ENCODE results near the gene MZT2A. TPM values are rescaled to one million over a fixed set of nuclear protein-coding genes. Genes with fewer than 3 reads are reported as not detected.
"Not testable (repeated sequence)": the region's sequence is repeated elsewhere in the genome, so short reads cannot be mapped to it uniquely, and the experiment has no call there.

MZT2A gene
- total and polyA plus RNA-seq, 4 donors: 17.6 to 74.2 (median 53.0) TPM

DNA sequence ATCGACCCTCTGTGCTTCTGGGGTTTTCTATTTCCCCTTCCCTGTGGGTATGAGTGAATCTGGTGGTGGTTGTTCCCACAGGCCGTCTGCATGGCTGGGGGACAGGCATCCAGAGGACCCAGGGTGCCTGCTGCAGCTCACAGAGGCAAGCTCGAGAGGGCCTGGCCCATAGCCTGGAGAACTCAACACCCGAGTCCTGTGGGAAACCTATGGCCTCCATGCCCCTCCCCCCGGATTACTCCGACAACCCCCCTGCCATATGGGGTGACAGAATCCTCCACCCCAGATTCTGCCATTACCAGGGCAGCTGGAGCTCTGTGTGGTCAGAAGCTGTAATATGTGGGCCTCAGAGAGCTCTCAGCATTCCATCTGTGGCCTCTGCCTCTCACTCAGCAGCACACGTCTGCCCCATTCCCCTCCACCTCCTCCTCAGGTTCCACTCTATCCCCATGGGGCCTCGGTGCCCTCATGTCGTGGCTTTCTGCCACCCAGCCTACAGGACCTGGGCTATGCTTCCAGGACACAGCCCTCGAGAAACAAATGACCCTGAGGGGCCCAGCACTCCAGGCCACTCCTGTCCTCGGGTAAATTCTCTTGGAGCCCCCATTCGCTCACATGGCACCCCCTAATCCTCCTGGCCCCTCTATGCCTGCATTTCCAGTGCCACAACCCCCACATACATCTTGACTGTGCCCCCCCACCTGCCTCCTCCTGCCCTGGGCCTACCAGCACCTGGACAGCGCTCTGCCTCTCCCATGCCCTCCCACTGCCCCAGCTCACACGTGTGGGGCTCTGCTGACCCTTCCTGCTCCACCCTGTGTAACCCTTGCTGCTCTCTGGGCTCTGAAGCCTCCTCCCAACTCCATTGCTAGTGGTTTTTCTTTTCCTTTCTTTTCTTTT lies 3.6 kb downstream of the MZT2A start:
- no peak for DNase-seq (ENCODE audit: low spot score)
- H3K27me3 ChIP-seq (ENCODE audit: control insufficient read depth in 4 of 4, insufficient read depth in 4 of 4, low read length in 3 of 4): no peaks in the 10 kb centered on the region
- WGBS: 89% methylated on average over 14 of the region's 14 CpGs
- H3K27ac ChIP-seq (ENCODE audit: low read depth in 1 of 2, low read length in 2 of 2): no peak overlapping the region
- peaks cover 0 to 2% (median 0%) of the 10 kb centered on the region in 4 donors for H3K36me3 ChIP-seq (ENCODE audit: control insufficient read depth in 4 of 4, insufficient read depth in 3 of 4, low read depth in 1 of 4, low read length in 3 of 4)
- H3K9me3 ChIP-seq (ENCODE audit: control insufficient read depth in 4 of 4, low read length in 3 of 4): no peaks in the 10 kb centered on the region
- no peak overlapping the region for H3K9ac ChIP-seq (ENCODE audit: low read depth in 1 of 2, low read length in 2 of 2)
- H3K4me3 ChIP-seq (ENCODE audit: low read depth in 1 of 3, low read length in 3 of 3): no peak overlapping the region
- peaks cover 0 to 7% (median 3%) of the 10 kb centered on the region in 4 donors for H3K4me1 ChIP-seq (ENCODE audit: control insufficient read depth in 4 of 4, insufficient read depth in 4 of 4, low read length in 3 of 4)
- TF ChIP-seq RAD21 (IDR thresholded peaks at IDR 0.05): no peak
- TF ChIP-seq RXRA (IDR thresholded peaks at IDR 0.05): no peak

DNA sequence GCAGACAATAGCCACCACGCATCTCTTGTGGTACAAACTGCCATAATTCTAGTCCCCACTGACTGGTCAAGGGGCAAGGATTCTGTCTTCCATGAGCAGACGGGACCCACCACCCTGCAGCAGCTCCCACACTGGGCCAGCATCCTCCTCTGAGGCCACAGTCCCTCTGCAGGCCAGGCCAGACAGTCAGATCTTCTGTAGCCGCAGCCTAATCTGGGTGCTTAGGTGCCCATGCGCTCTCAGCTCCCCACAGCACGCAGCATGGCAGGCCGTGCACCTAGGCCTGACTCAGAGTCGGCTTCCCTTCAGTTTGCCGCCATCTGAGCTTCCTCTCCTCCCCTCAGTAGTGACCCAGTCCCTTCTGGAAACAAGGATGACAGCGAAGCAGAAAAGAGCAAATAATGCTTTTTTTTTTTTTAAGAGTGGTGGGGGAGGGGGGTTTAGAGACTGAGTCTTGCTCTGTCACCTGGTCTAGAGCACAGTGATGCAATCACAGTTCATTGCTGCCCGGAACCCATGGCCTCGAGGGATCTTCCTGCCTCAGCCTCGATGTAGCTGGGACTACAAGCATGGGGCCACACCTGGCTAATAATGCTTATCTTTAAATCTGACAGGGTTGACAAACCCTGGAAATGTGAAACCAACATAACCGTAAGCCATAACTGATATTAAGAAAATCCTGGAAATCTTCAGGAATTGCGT lies 5.8 kb downstream of the MZT2A start:
- not testable (repeated sequence) for H3K4me3 ChIP-seq (ENCODE audit: low read depth in 1 of 3, low read length in 3 of 3); H3K27ac ChIP-seq (ENCODE audit: low read depth in 1 of 2, low read length in 2 of 2); H3K9me3 ChIP-seq (ENCODE audit: control insufficient read depth in 4 of 4, low read length in 3 of 4); H3K9ac ChIP-seq (ENCODE audit: low read depth in 1 of 2, low read length in 2 of 2); H3K27me3 ChIP-seq (ENCODE audit: control insufficient read depth in 4 of 4, insufficient read depth in 4 of 4, low read length in 3 of 4); H3K36me3 ChIP-seq (ENCODE audit: control insufficient read depth in 4 of 4, insufficient read depth in 3 of 4, low read depth in 1 of 4, low read length in 3 of 4); H3K4me1 ChIP-seq (ENCODE audit: control insufficient read depth in 4 of 4, insufficient read depth in 4 of 4, low read length in 3 of 4); DNase-seq (ENCODE audit: low spot score)
- 89% methylated on average over 14 of the region's 14 CpGs for WGBS

DNA sequence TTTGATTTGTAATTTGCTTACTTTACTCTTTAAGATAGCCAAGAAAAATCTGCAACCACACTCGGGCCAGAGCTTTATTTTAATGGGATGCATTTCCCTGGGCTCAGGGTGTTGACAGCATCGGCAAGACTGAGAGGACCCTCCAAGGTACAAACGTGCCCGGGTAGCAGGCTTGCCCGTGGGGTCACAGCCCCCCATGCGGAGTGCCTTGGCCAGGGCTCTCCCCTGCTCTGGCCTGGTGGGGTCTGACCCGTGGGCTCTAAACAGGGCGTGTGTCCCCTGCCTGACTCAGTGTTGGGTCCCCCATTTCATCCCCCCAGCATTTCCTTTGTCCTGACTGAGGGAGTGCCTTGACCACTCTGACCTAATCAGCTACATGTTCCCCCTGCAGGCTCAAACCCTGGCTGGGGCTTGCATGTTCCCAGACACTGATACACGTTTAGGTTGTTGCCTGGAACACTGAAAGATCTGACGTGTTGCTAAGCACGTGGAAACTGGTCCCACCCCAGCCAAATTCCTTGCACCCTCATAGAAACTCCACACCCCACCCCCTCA lies 7.2 kb downstream of the MZT2A start:
- H3K27ac ChIP-seq (ENCODE audit: low read depth in 1 of 2, low read length in 2 of 2); H3K4me3 ChIP-seq (ENCODE audit: low read depth in 1 of 3, low read length in 3 of 3); H3K36me3 ChIP-seq (ENCODE audit: control insufficient read depth in 4 of 4, insufficient read depth in 3 of 4, low read depth in 1 of 4, low read length in 3 of 4); H3K27me3 ChIP-seq (ENCODE audit: control insufficient read depth in 4 of 4, insufficient read depth in 4 of 4, low read length in 3 of 4); H3K4me1 ChIP-seq (ENCODE audit: control insufficient read depth in 4 of 4, insufficient read depth in 4 of 4, low read length in 3 of 4); DNase-seq (ENCODE audit: low spot score); H3K9ac ChIP-seq (ENCODE audit: low read depth in 1 of 2, low read length in 2 of 2); H3K9me3 ChIP-seq (ENCODE audit: control insufficient read depth in 4 of 4, low read length in 3 of 4): not testable (repeated sequence)
- WGBS: 88% methylated on average over 11 of the region's 11 CpGs

DNA sequence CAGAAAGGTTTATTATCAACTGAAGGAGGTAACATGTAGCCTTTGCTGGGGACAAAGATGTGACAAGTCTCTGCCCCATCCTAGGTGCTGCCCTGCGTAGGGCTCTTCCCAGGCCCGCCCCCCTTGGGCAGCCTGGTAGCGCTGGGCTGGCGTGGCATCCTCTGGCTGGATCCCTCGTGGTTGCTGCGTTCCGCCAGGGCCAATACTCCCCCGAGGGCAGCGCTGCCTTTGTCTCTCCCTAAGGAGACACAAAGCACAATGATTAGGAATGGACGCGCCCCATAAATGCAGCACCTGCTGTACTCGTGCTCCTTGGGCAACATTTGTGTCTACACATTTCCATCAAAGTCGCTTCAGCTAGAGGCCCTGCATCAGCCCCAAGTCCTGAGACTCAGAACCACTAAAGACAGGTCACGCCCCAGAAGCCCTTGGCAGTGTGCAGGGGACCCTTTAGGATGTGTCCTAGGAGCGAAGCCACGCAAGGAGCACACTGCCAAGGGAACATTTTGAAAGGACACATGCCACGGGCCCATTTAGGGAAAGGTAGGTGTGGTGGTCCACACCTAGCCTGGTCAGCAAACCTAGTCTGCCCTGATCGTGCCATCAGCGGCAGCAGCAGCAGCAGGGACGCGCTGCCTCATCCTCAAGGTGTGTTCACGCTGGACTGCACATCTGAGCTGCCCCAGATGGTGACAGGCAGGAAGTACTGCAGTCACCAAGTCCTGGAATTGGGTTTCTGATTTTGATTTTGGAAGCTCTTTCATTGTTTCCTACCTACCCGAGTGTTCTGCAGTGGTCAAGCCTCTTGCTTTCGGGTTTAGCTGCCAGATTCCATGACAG lies 8.0 kb downstream of the MZT2A start:
- H3K27me3 ChIP-seq (ENCODE audit: control insufficient read depth in 4 of 4, insufficient read depth in 4 of 4, low read length in 3 of 4); H3K4me1 ChIP-seq (ENCODE audit: control insufficient read depth in 4 of 4, insufficient read depth in 4 of 4, low read length in 3 of 4); H3K9me3 ChIP-seq (ENCODE audit: control insufficient read depth in 4 of 4, low read length in 3 of 4); H3K27ac ChIP-seq (ENCODE audit: low read depth in 1 of 2, low read length in 2 of 2); H3K4me3 ChIP-seq (ENCODE audit: low read depth in 1 of 3, low read length in 3 of 3); H3K36me3 ChIP-seq (ENCODE audit: control insufficient read depth in 4 of 4, insufficient read depth in 3 of 4, low read depth in 1 of 4, low read length in 3 of 4); H3K9ac ChIP-seq (ENCODE audit: low read depth in 1 of 2, low read length in 2 of 2); DNase-seq (ENCODE audit: low spot score): not testable (repeated sequence)
- 96% methylated on average over 24 of the region's 24 CpGs for WGBS

DNA sequence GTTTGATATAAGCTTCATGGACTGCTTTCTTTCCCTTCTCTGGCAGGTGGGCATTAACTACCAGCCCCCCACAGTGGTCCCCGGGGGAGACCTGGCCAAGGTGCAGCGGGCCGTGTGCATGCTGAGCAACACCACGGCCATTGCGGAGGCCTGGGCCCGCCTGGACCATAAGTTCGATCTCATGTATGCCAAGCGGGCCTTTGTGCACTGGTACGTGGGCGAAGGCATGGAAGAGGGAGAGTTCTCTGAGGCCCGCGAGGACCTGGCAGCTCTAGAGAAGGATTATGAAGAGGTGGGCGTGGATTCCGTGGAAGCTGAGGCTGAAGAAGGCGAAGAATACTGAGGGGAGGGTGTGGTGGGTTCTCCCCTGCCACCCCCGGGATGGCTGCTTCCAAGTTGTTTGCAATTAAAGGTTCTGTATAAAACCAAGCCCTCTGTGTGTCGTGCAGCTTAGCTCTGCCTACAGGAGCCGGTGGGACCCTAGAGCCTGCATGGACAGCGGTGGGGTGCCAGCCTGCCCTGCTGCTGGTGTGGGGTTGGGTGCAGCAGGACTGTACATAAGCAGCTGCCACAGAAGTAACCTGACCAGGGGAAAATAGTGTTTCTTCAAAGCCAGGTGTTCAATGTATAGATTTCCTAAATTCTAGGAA lies 9.6 kb downstream of the MZT2A start:
- H3K4me3 ChIP-seq (ENCODE audit: low read depth in 1 of 3, low read length in 3 of 3); H3K27ac ChIP-seq (ENCODE audit: low read depth in 1 of 2, low read length in 2 of 2); H3K9me3 ChIP-seq (ENCODE audit: control insufficient read depth in 4 of 4, low read length in 3 of 4); DNase-seq (ENCODE audit: low spot score); H3K4me1 ChIP-seq (ENCODE audit: control insufficient read depth in 4 of 4, insufficient read depth in 4 of 4, low read length in 3 of 4); H3K9ac ChIP-seq (ENCODE audit: low read depth in 1 of 2, low read length in 2 of 2); H3K36me3 ChIP-seq (ENCODE audit: control insufficient read depth in 4 of 4, insufficient read depth in 3 of 4, low read depth in 1 of 4, low read length in 3 of 4); H3K27me3 ChIP-seq (ENCODE audit: control insufficient read depth in 4 of 4, insufficient read depth in 4 of 4, low read length in 3 of 4): not testable (repeated sequence)
- 97% methylated on average over 19 of the region's 19 CpGs for WGBS

DNA sequence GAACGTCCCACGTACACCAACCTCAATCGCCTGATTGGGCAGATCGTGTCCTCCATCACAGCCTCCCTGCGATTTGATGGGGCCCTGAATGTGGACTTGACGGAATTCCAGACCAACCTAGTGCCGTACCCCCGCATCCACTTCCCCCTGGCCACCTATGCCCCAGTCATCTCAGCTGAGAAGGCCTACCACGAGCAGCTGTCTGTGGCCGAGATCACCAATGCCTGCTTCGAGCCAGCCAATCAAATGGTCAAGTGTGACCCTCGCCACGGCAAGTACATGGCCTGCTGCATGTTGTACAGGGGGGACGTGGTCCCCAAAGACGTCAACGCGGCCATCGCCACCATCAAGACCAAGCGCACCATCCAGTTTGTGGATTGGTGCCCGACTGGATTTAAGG lies 11.8 kb downstream of the MZT2A start:
- H3K9me3 ChIP-seq (ENCODE audit: control insufficient read depth in 4 of 4, low read length in 3 of 4); H3K27me3 ChIP-seq (ENCODE audit: control insufficient read depth in 4 of 4, insufficient read depth in 4 of 4, low read length in 3 of 4); H3K36me3 ChIP-seq (ENCODE audit: control insufficient read depth in 4 of 4, insufficient read depth in 3 of 4, low read depth in 1 of 4, low read length in 3 of 4); H3K27ac ChIP-seq (ENCODE audit: low read depth in 1 of 2, low read length in 2 of 2); DNase-seq (ENCODE audit: low spot score); H3K9ac ChIP-seq (ENCODE audit: low read depth in 1 of 2, low read length in 2 of 2); H3K4me1 ChIP-seq (ENCODE audit: control insufficient read depth in 4 of 4, insufficient read depth in 4 of 4, low read length in 3 of 4); H3K4me3 ChIP-seq (ENCODE audit: low read depth in 1 of 3, low read length in 3 of 3): not testable (repeated sequence)
- 98% methylated on average over 17 of the region's 20 CpGs for WGBS

Measured in liver (tissue), 9 donors.